Measurements from ENCODE around the gene AMDHD1.

GRCh38 chr12:96000858-96001257 lies 57.7 kb downstream of the AMDHD1 start:
- TF ChIP-seq CTCF (IDR thresholded peaks at IDR 0.05): no peak
- no peak for TF ChIP-seq POLR2A (IDR thresholded peaks at IDR 0.05)

All from testis (tissue), 2 donors.